Sigmoid colon (tissue), 7 donors: ENCODE results near the gene STUB1. TPM values are rescaled to one million over a fixed set of nuclear protein-coding genes. Genes with fewer than 3 reads are reported as not detected.
A peak's percentile ranks its signal among the peaks of the same experiment; 100 is the strongest.

Experiments
- DNase-seq: peaks from one replicate; pipeline ENCODE4 v3.0.0-alpha.2; 2019
- H3K27ac ChIP-seq, 4 donors: fragments of 200-600 bp; sonication (generic); one replicate each; pipeline ENCODE4 v1.5.1; 2016 to 2019; ENCODE audit warnings: mild to moderate bottlenecking in 1 of 4
- H3K27me3 ChIP-seq, 3 donors: fragments of 200-600 bp; sonication (generic); one replicate each; pipeline ENCODE4 v1.5.1; 2019; ENCODE audit warnings: mild to moderate bottlenecking in 1 of 3
- H3K36me3 ChIP-seq, 4 donors: fragments of 200-600 bp; sonication (generic); one replicate each; pipeline ENCODE4 v1.5.1; 2016 to 2019
- H3K4me1 ChIP-seq, 4 donors: fragments of 200-600 bp; sonication (generic); one replicate each; pipeline ENCODE4 v1.5.1; 2017 to 2019
- H3K4me3 ChIP-seq, 4 donors: fragments of 200-600 bp; sonication (generic); one replicate each; pipeline ENCODE4 v1.5.1; 2017 to 2019; ENCODE audit warnings: mild to moderate bottlenecking in 2 of 4, moderate library complexity in 1 of 4
- H3K9me3 ChIP-seq, 4 donors: fragments of 200-600 bp in 3 of 4; sonication (generic) in 3 of 4; one replicate each; pipeline versions ENCODE4 v1.5.1 to v1.6.1; 2013 to 2019
- EP300 ChIP-seq, 4 donors: sonication (generic); formaldehyde crosslinking; IDR thresholded peaks; one replicate each; pipeline ENCODE4 v1.6.1; 2017; ENCODE audit warnings: antibody characterized with exemption in 4 of 4
- POLR2A ChIP-seq, 2 donors: fragments of 450-650 bp; IDR thresholded peaks; one replicate each; pipeline ENCODE4 v1.6.1; 2016; ENCODE audit warnings: antibody characterized with exemption in 2 of 2, mild to moderate bottlenecking in 2 of 2, moderate library complexity in 2 of 2
- POLR2AphosphoS5 ChIP-seq, 4 donors: sonication (generic); formaldehyde crosslinking; IDR thresholded peaks; one replicate each; pipeline ENCODE4 v1.6.1; 2017; ENCODE audit warnings: antibody characterized with exemption in 4 of 4
- WGBS, 2 donors: extraction: QIAGEN DNeasy Blood & Tissue Kit; methylation state at CpG; one replicate each; pipeline ENCODE4 v1.1.7; 2013; 5-methylcytosine and 5-hydroxymethylcytosine counted together
- intact Hi-C: fragments of 100-400 bp; cut with DNase I; formaldehyde crosslinking; loops from one replicate; pipeline ENCODE4 v1.15.1; 2023
- polyA plus RNA-seq, 3 donors: library from polyadenylated mRNA; stranded (reverse); fragments of 200-250 nt; gene quantifications; one replicate each; pipeline ENCODE4 v1.2.3, GENCODE V29; 2013
- total RNA-seq, 4 donors: library from RNA; depleted of rRNA; stranded (reverse); fragments of >200 nt; gene quantifications; one replicate each; pipeline ENCODE4 v1.1.0, GENCODE V29; 2016
- TF ChIP-seq, protein P1 (sequence below), 4 experiments: fragments of 450-650 bp in 3 of 4; fragments of 200-600 bp in 1 of 4; IDR thresholded peaks; one replicate each; pipeline ENCODE4 v1.5.1; 2016 to 2019; ENCODE audit warnings: antibody characterized with exemption in 4 of 4, mild to moderate bottlenecking in 3 of 4, moderate library complexity in 2 of 4
- donor health status: healthy with polysubstance abuse.
- donor health status: Bipolar disorder and iron deficiency.
- donor health status: healthy.

STUB1 gene
- total and polyA plus RNA-seq, 7 donors, result 104 to 183 (median 136) TPM

DNA sequence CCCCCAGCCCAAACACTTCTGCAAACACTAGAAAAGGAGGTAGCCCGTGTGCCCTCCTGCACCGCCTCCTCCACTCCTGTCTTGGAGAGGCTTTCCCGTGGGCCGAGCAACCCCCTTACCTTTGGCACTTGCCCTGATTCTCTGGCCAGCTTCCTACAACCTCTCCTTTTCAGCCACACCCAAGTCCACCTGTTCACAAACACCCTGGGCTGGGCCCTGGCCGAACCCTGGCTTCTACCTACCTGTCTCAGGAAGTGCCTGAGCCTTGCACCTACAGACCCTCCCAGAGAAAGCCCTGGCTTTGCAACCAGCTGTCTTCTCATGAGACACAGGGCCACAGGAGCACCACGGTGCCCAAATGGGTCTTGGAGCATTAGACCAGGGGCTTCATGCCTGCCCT lies 38.7 kb downstream of the STUB1 start:
- WGBS, 2 donors, result 26 to 76% methylated on average over 6 of the region's 6 CpGs
- Histone ChIP-seq H3K4me3 (no peak overlapping the region), H3K27ac (peak overlapping the region in 1 of 4 donors; percentile 3), H3K4me1 (peaks cover 0 to 52% (median 45%) of the 10 kb centered on the region in 4 donors), H3K36me3 (no peaks in the 10 kb centered on the region), H3K9me3 (no peaks in the 10 kb centered on the region), H3K27me3 (peaks cover 0 to 11% (median 0%) of the 10 kb centered on the region in 3 donors)
- DNase-seq, result no peak
- TF ChIP-seq POLR2A (IDR thresholded peaks at IDR 0.05) (no peak), POLR2AphosphoS5 (IDR thresholded peaks at IDR 0.05) (no peak), EP300 (IDR thresholded peaks at IDR 0.05) (no peak)
- TF ChIP-seq, protein P1, sequence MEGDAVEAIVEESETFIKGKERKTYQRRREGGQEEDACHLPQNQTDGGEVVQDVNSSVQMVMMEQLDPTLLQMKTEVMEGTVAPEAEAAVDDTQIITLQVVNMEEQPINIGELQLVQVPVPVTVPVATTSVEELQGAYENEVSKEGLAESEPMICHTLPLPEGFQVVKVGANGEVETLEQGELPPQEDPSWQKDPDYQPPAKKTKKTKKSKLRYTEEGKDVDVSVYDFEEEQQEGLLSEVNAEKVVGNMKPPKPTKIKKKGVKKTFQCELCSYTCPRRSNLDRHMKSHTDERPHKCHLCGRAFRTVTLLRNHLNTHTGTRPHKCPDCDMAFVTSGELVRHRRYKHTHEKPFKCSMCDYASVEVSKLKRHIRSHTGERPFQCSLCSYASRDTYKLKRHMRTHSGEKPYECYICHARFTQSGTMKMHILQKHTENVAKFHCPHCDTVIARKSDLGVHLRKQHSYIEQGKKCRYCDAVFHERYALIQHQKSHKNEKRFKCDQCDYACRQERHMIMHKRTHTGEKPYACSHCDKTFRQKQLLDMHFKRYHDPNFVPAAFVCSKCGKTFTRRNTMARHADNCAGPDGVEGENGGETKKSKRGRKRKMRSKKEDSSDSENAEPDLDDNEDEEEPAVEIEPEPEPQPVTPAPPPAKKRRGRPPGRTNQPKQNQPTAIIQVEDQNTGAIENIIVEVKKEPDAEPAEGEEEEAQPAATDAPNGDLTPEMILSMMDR (IDR thresholded peaks at IDR 0.05), result no peak
- intact Hi-C loops, result no loop called here

DNA sequence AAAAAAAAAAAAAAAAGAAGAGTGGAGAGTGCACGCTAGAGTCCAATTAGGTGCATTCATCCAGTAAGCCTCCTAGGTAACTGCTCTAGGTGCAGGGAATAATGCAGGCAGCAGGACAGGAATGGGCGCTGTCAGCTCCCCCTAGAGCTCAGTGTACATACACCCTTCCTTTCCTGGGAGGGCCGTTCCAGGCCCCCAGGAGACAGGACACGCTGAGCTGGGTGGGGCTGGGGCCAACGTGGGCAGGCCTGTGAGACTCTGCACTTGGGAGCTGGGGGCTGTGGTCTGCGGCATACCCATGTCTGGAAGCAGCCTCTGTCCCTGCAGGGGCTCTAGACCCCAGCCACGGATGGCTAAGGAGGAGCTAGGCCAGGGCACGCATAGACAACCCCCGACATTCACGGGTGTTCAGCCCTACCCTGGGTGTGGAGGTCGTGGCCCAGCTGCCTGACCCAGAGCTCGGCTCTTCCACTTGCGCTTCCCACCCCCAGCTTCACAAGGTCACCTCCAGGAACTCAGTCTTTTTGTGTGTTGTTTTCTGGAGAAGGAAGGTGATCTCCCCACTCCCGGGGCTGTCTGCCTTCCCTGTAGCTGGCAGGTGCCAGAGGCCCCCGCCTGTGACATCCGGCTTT lies 39.7 kb downstream of the STUB1 start:
- peaks cover 0 to 45% (median 39%) of the 10 kb centered on the region in 4 donors for H3K4me1 ChIP-seq

DNA sequence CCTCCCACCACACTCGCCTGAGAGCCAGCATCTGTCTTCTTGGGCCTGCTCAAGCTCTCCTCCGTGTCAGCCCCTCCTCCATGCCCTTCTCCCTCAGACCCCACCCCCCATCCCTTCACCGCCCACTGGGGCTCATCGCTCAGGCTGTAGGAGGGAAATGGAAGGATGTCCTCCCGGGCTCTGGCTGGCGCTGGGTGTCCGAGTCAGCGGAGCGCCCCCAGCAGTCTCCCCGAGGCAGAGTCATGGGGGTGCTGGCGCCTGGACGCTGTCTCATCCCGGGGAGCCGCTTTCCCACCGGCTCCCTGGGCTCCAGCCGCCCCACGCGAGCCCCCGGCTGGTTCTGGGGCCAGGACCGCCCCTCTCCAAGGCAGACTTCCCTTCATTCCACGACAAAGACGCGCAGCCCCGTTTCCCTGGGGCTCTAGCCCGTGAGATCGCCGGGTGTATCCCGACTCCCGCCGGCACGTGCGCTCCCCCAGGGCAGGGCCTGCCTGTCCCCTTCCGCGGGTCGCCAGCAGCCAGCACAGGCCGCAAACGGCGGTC lies 40.3 kb downstream of the STUB1 start:
- intact Hi-C loops, result loop anchor here (2.0 kb wide), 2 partner anchors 20 to 36 kb away; partner anchors contain the start of genes CIAO3 and JMJD8

More for the DNA sequence above, 39.7 kb downstream of the STUB1 start:
- no peak for TF ChIP-seq EP300 (IDR thresholded peaks at IDR 0.05)
- no peak for TF ChIP-seq POLR2A (IDR thresholded peaks at IDR 0.05)
- TF ChIP-seq POLR2AphosphoS5 (IDR thresholded peaks at IDR 0.05), result no peak
- TF ChIP-seq, protein P1 (IDR thresholded peaks at IDR 0.05), result no peak
- no peak for DNase-seq
- peak overlapping the region; percentile 58 to 71 (median 64) for H3K4me3 ChIP-seq
- H3K27ac ChIP-seq, result peak overlapping the region; percentile 85 to 93 (median 89)
- peaks cover 0 to 11% (median 0%) of the 10 kb centered on the region in 3 donors for H3K27me3 ChIP-seq
- no peaks in the 10 kb centered on the region for H3K36me3 ChIP-seq
- intact Hi-C loops, result loop anchor here (2.0 kb wide), 2 partner anchors 21 to 35 kb away; partner anchors contain the start of genes CIAO3 and JMJD8
- 4 to 9% methylated on average over 16 of the region's 16 CpGs for WGBS, 2 donors
- H3K9me3 ChIP-seq, result no peaks in the 10 kb centered on the region

DNA sequence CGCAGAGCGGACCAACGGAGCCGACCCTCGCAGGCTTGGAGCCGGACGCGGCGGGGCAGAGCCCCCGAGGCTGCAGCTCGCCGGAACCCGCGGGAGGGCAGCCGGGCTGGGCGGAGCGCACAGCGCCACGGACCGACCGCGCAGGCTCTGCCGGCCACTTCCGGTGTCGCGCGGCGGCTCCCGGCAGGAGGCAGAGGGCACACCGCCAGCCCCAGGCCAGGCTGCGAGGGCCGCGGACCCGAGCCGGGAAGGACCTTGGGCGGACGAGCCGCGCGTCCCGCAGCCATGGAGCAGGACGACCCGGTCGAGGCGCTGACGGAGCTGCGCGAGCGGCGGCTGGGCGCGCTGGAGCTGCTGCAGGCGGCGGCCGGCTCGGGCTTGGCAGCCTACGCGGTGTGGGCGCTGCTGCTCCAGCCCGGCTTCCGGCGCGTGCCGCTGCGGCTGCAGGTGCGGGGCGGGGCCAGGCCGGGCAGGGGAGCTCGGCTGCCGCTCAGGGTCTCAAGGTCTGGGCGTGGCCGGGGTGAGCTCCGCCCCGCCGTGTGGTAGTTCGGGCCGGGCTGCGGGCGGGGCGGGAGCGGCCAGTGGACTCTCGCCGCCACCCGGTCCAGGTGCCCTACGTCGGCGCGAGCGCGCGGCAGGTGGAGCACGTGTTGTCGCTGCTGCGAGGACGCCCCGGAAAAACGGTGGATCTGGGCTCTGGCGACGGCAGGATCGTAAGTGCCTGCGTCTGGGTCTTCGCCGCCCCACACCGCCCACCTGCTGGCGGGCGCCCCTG lies 41.0 kb downstream of the STUB1 start, which contains the start of gene ANTKMT:
TSS of gene ANTKMT (plus strand) at position 157 of the 775 bp plus-strand sequence. CDS start at position 286, 129 bp downstream.
- peak within 1 kb of the TSS; percentile 58 to 71 (median 64) for H3K4me3 ChIP-seq
- peak within 1 kb of the TSS; percentile 85 to 93 (median 89) for H3K27ac ChIP-seq
- peaks cover 0 to 40% (median 31%) of the 10 kb centered on the region in 4 donors for H3K4me1 ChIP-seq
- H3K36me3 ChIP-seq, result no peaks in the 10 kb centered on the region
- H3K9me3 ChIP-seq, result no peaks in the 10 kb centered on the region
- intact Hi-C loops, result loop anchor here (2.0 kb wide), 2 partner anchors 20 to 36 kb away; partner anchors contain the start of genes CIAO3 and JMJD8
- TF ChIP-seq POLR2A (IDR thresholded peaks at IDR 0.05) (no peak), EP300 (IDR thresholded peaks at IDR 0.05) (no peak), POLR2AphosphoS5 (IDR thresholded peaks at IDR 0.05) (peak; percentile 14 to 84 (median 44))
- TF ChIP-seq, protein P1 (IDR thresholded peaks at IDR 0.05), result no peak
- peaks cover 5 to 19% (median 7%) of the 10 kb centered on the region in 3 donors for H3K27me3 ChIP-seq
- DNase-seq, result peak; percentile 86
- 6 to 9% methylated on average over 106 of the region's 106 CpGs for WGBS, 2 donors

More for the DNA sequence above, 40.3 kb downstream of the STUB1 start:
- Histone ChIP-seq H3K9me3 (no peaks in the 10 kb centered on the region), H3K27ac (peak overlapping the region; percentile 85 to 93 (median 89)), H3K27me3 (peaks cover 0 to 17% (median under 1%) of the 10 kb centered on the region in 3 donors), H3K4me1 (peaks cover 0 to 45% (median 36%) of the 10 kb centered on the region in 4 donors), H3K4me3 (peak overlapping the region; percentile 58 to 71 (median 64)), H3K36me3 (no peaks in the 10 kb centered on the region)
- DNase-seq, result peak; percentile 83
- no peak for TF ChIP-seq POLR2AphosphoS5 (IDR thresholded peaks at IDR 0.05)
- TF ChIP-seq, protein P1 (IDR thresholded peaks at IDR 0.05), result no peak
- TF ChIP-seq EP300 (IDR thresholded peaks at IDR 0.05), result no peak
- TF ChIP-seq POLR2A (IDR thresholded peaks at IDR 0.05), result no peak
- WGBS, 2 donors, result 0 to 1% methylated on average over 38 of the region's 38 CpGs
